B cell (primary cell): Measurements from ENCODE around the gene LSP1. TPM values are rescaled to one million over a fixed set of nuclear protein-coding genes. Genes with fewer than 3 reads are reported as not detected.

ENCODE experiments used
- ATAC-seq: fragments of 200-7000 bp; cut with Tn5 transposase; one replicate; pipeline ENCODE4 v1.10.0; 2021; ENCODE audit warnings: low read depth, mild to moderate bottlenecking, moderate number of reproducible peaks, moderate library complexity
- CTCF ChIA-PET: fragments of 350-600 bp; sonication (Branson Sonifier 250); formaldehyde crosslinking; loops from one replicate; lab custom pipeline; 2021; ENCODE audit warnings: antibody characterized with exemption, inconsistent platforms; lab: Charles Lee
- POLR2A ChIA-PET: fragments of 350-600 bp; sonication (Branson Sonifier 250); formaldehyde crosslinking; loops from one replicate; lab custom pipeline; 2021; ENCODE audit warnings: antibody characterized with exemption; lab: Charles Lee
- DNase-seq: peaks from one replicate; pipeline ENCODE4 v3.0.0; 2013
- H2AFZ ChIP-seq: 2 replicates; pipeline ENCODE4 v1.6.1; 2012; ENCODE audit warnings: mild to moderate bottlenecking, low read depth, low read length; ENCODE audit not compliant: insufficient read depth, poor library complexity, severe bottlenecking
- H3K27ac ChIP-seq, 2 donors: 1 replicate in 1 of 2; 2 replicates in 1 of 2; pipeline ENCODE4 v1.5.1; 2012 to 2013; ENCODE audit warnings: low read length in 2 of 2, mild to moderate bottlenecking in 2 of 2, moderate library complexity in 1 of 2
- H3K27me3 ChIP-seq, 4 experiments: fragments of 200-600 bp in 1 of 4; sonication (generic) in 1 of 4; replicated peaks in 1 of 4; 1 replicate in 2 of 4; 2 replicates in 2 of 4; pipeline versions ENCODE4 v1.6.1 to v1.7.0; 2013 to 2016; ENCODE audit warnings: low read length in 3 of 4, mild to moderate bottlenecking in 2 of 4, mixed read lengths in 1 of 4, moderate library complexity in 1 of 4; ENCODE audit not compliant: insufficient read depth in 4 of 4, control insufficient read depth in 3 of 4; ENCODE audit errors: control extremely low read depth in 1 of 4
- H3K36me3 ChIP-seq, 2 experiments: replicated peaks in 1 of 2; 1 replicate in 1 of 2; 2 replicates in 1 of 2; pipeline versions ENCODE4 v1.6.1 to v1.7.1; 2013; ENCODE audit warnings: low read length in 1 of 2; ENCODE audit not compliant: insufficient read depth in 2 of 2, control insufficient read depth in 1 of 2; ENCODE audit errors: control extremely low read depth in 1 of 2, extremely low read depth in 1 of 2
- H3K4me1 ChIP-seq, 2 donors: fragments of 200-600 bp in 1 of 2; sonication (generic) in 1 of 2; 1 replicate in 1 of 2; 2 replicates in 1 of 2; pipeline versions ENCODE4 v1.5.1 to v1.6.1; 2013 to 2017; ENCODE audit warnings: low read length in 2 of 2; ENCODE audit not compliant: control insufficient read depth in 2 of 2, insufficient read depth in 2 of 2
- H3K4me2 ChIP-seq: replicated peaks from 2 replicates; pipeline ENCODE3; 2012; ENCODE audit warnings: mild to moderate bottlenecking, low read depth, low read length; ENCODE audit not compliant: poor library complexity, severe bottlenecking
- H3K4me3 ChIP-seq, 5 experiments: fragments of 200-600 bp in 1 of 5; sonication (generic) in 1 of 5; 1 replicate in 3 of 5; 2 replicates in 2 of 5; pipeline versions ENCODE4 v1.5.1 to v1.7.0; 2011 to 2016; ENCODE audit warnings: low read length in 4 of 5, mild to moderate bottlenecking in 4 of 5, low read depth in 2 of 5, control low read depth in 1 of 5, moderate library complexity in 1 of 5; ENCODE audit not compliant: insufficient read depth in 1 of 5; ENCODE audit errors: control extremely low read depth in 1 of 5, extremely low read depth in 1 of 5
- H3K79me2 ChIP-seq: fragments of 200-600 bp; sonication (generic); one replicate; pipeline ENCODE4 v1.6.0; 2016; ENCODE audit warnings: low read length; ENCODE audit not compliant: control insufficient read depth, insufficient read depth
- H3K9ac ChIP-seq: fragments of 200-600 bp; sonication (generic); 2 replicates; pipeline ENCODE4 v1.6.1; 2017; ENCODE audit warnings: mild to moderate bottlenecking, low read length, moderate library complexity
- H3K9me3 ChIP-seq, 3 donors: one replicate each; pipeline versions ENCODE4 v1.6.1 to v1.7.1; 2013; ENCODE audit warnings: low read length in 2 of 3; ENCODE audit not compliant: control insufficient read depth in 2 of 3, insufficient read depth in 1 of 3; ENCODE audit errors: control extremely low read depth in 1 of 3
- H4K20me1 ChIP-seq: 2 replicates; pipeline ENCODE4 v1.6.0; 2012; ENCODE audit warnings: mild to moderate bottlenecking, low read length; ENCODE audit not compliant: insufficient read depth, control insufficient read depth, poor library complexity, severe bottlenecking
- H3K27ac Mint-ChIP-seq: one replicate; pipeline ENCODE4 v1.8.0; 2021; ENCODE audit warnings: mixed read lengths
- H3K27me3 Mint-ChIP-seq: one replicate; pipeline ENCODE4 v1.8.0; 2021; ENCODE audit warnings: mixed read lengths
- H3K4me1 Mint-ChIP-seq: one replicate; pipeline ENCODE4 v1.8.0; 2021; ENCODE audit warnings: mixed read lengths
- H3K4me3 Mint-ChIP-seq: one replicate; pipeline ENCODE4 v1.8.0; 2021; ENCODE audit warnings: mixed read lengths
- H3K9me3 Mint-ChIP-seq: one replicate; pipeline ENCODE4 v1.8.0; 2022; ENCODE audit warnings: mixed read lengths; ENCODE audit not compliant: insufficient read depth
- CTCF ChIP-seq: fragments of 200-600 bp; IDR thresholded peaks from one replicate; pipeline ENCODE4 v1.8.0; 2022; ENCODE audit warnings: antibody characterized with exemption, mild to moderate bottlenecking
- EZH2 ChIP-seq: IDR thresholded peaks from 2 replicates; pipeline ENCODE4 v1.6.1; 2012; ENCODE audit warnings: borderline replicate concordance, low read depth, mild to moderate bottlenecking, moderate library complexity, low read length; ENCODE audit not compliant: insufficient read depth, poor library complexity, severe bottlenecking
- WGBS: methylation state at CpG from one replicate; pipeline ENCODE4 v1.1.5; 2013; ENCODE audit warnings: missing lambda C conversion rate; ENCODE audit not compliant: insufficient coverage; 5-methylcytosine and 5-hydroxymethylcytosine counted together
- intact Hi-C: fragments of 100-400 bp; cut with micrococcal nuclease; formaldehyde crosslinking; loops from one replicate; pipeline ENCODE4 v1.10.0; 2022
- polyA plus RNA-seq: library from polyadenylated mRNA; depleted of rRNA; stranded (reverse); fragments of >200 nt; gene quantifications from 2 replicates; pipeline ENCODE4 v1.2.3, GENCODE V29; 2012
- total RNA-seq, 2 donors: library from RNA; stranded (reverse); fragments of 120-200 nt in 1 of 2; gene quantifications; 1 replicate in 1 of 2; 2 replicates in 1 of 2; pipeline versions ENCODE4 v1.2.3 to v1.2.4, GENCODE V29; 2013 to 2022

The LSP1 gene
- total and polyA plus RNA-seq, 2 donors (not counting 1 experiment from before 2014, with no cell fraction given) = 249 to 446 TPM

- ChIA-PET CTCF (interaction anchor here (0.9 to 2.1 kb wide), 5 partner anchors 8 to 196 kb away, joined by 3 to 9 read pairs (median 5); no protein-coding TSS in a partner anchor), POLR2A (interaction anchor here (0.7 to 1.3 kb wide), 4 partner anchors 8 to 39 kb away, joined by 3 to 5 read pairs (median 4); no protein-coding TSS in a partner anchor)
- intact Hi-C loops = no loop called here
- H3K36me3 ChIP-seq = peaks cover 5 to 41% of the 10 kb centered on the region in 2 experiments
- peaks cover 28 to 35% of the 10 kb centered on the region in 2 donors for H3K4me1 ChIP-seq
- TF ChIP-seq EZH2 = no peak
- TF ChIP-seq CTCF = no peak
- DNase-seq (peak; percentile 44), ATAC-seq (peak; percentile 5)
- Mint-ChIP-seq H3K4me3 (no peak overlapping the region), H3K4me1 (peaks cover 33% of the 10 kb centered on the region), H3K27me3 (no peaks in the 10 kb centered on the region), H3K9me3 (no peaks in the 10 kb centered on the region), H3K27ac (peak overlapping the region; percentile 50)
- peak overlapping the region; percentile 57 for H3K4me2 ChIP-seq
- H2AFZ ChIP-seq = no peak overlapping the region
- 21% methylated on average over 31 of the region's 33 CpGs for WGBS
- H3K4me3 ChIP-seq = no peak overlapping the region
- peaks cover 79% of the 10 kb centered on the region for H4K20me1 ChIP-seq
- H3K9ac ChIP-seq = no peak overlapping the region
- no peaks in the 10 kb centered on the region for H3K79me2 ChIP-seq
- no peaks in the 10 kb centered on the region for H3K27me3 ChIP-seq
- H3K27ac ChIP-seq = no peak overlapping the region
- no peaks in the 10 kb centered on the region for H3K9me3 ChIP-seq
Measured at GRCh38 chr11:1889941-1890855, 37.3 kb downstream of the LSP1 start.
